HL-60 (cell line): ENCODE results near the gene FRRS1L.
A peak's percentile ranks its signal among the peaks of the same experiment; 100 is the strongest.

Source experiments
- DNase-seq, 2 experiments: peaks; one replicate each; pipeline ENCODE4 v3.0.0-alpha.2; 2010 to 2020; ENCODE audit warnings: low read depth in 1 of 2, low spot score in 1 of 2
- H3K27ac ChIP-seq: fragments of 250-450 bp; sonication (Bioruptor Pico); replicated peaks from 2 replicates; pipeline ENCODE4 v1.5.1; 2020; ENCODE audit warnings: mild to moderate bottlenecking, moderate library complexity
- H3K27me3 ChIP-seq: fragments of 250-450 bp; sonication (Bioruptor Pico); 2 replicates; pipeline ENCODE4 v1.5.1; 2021; ENCODE audit warnings: mild to moderate bottlenecking, moderate library complexity; ENCODE audit not compliant: insufficient read depth, poor library complexity, severe bottlenecking
- H3K4me3 ChIP-seq: replicated peaks from 2 replicates; pipeline ENCODE4 v1.5.1; 2011; ENCODE audit warnings: mild to moderate bottlenecking, control low read depth, low read length; ENCODE audit not compliant: insufficient read depth
- CTCF ChIP-seq: IDR thresholded peaks from one replicate; pipeline ENCODE4 v1.5.1; 2011; ENCODE audit warnings: low read length, control low read depth, inconsistent platforms; ENCODE audit not compliant: insufficient read depth
- GABPA ChIP-seq: IDR thresholded peaks from 2 replicates; pipeline ENCODE4 v1.6.1; 2012; ENCODE audit warnings: low read depth
- POLR2AphosphoS5 ChIP-seq: IDR thresholded peaks from 2 replicates; pipeline ENCODE4 v1.6.1; 2012; ENCODE audit warnings: low read depth
- REST ChIP-seq: IDR thresholded peaks from 2 replicates; pipeline ENCODE4 v1.6.1; 2012; ENCODE audit warnings: low read depth; ENCODE audit not compliant: insufficient replicate concordance
- SPI1 ChIP-seq: IDR thresholded peaks from 2 replicates; pipeline ENCODE4 v1.6.1; 2012; ENCODE audit warnings: low read depth, mild to moderate bottlenecking, borderline replicate concordance

FRRS1L gene

GRCh38 chr9:109119439-109120203 lies 47.4 kb downstream of the FRRS1L start, which contains the start of gene TMEM245:
Gene TMEM245 (minus strand): TSS chr9:109119947. CDS start chr9:109119913, 34 bp downstream.
- DNase-seq = peak; percentile 96 to 99
- no peak; the same call in 1 of the 2 replicates for TF ChIP-seq POLR2AphosphoS5
- peak; percentile 47; the same call in 1 of the 2 replicates for TF ChIP-seq SPI1
- H3K27me3 ChIP-seq = no peaks in the 10 kb centered on the region
- peak within 1 kb of the TSS; percentile 81 for H3K27ac ChIP-seq
- H3K4me3 ChIP-seq = peak within 1 kb of the TSS; percentile 89

- peak in 1 of 2 experiments; percentile 19 for DNase-seq
- Histone ChIP-seq H3K27ac (peak overlapping the region; percentile 81), H3K27me3 (no peaks in the 10 kb centered on the region), H3K4me3 (peak overlapping the region; percentile 89)
- TF ChIP-seq REST (no peak), CTCF (no peak), GABPA (no peak), POLR2AphosphoS5 (no peak), SPI1 (no peak)
These were observed 48.1 kb downstream of the FRRS1L start for GRCh38 chr9:109118808-109119438.

GRCh38 chr9:109117856-109118807 lies 48.9 kb downstream of the FRRS1L start:
- Histone ChIP-seq H3K4me3 (peak overlapping the region; percentile 89), H3K27ac (peak overlapping the region; percentile 81), H3K27me3 (no peaks in the 10 kb centered on the region)
- TF ChIP-seq CTCF (no peak), POLR2AphosphoS5 (no peak), GABPA (no peak), SPI1 (no peak), REST (no peak)
- peak in 1 of 2 experiments; percentile 30 for DNase-seq
